ENCODE results near the gene TMEM94. TPM values are rescaled to one million over a fixed set of nuclear protein-coding genes. Genes with fewer than 3 reads are reported as not detected.
"Not testable (repeated sequence)": the region's sequence is repeated elsewhere in the genome, so short reads cannot be mapped to it uniquely, and the experiment has no call there.

Gene TMEM94
- total RNA-seq, 1 donor from 2014 or later: 72.9 TPM

GRCh38 chr17:75442168-75443103, 14.0 kb upstream of the TMEM94 start:
- intact Hi-C loops (cut with micrococcal nuclease): no loop called here

- intact Hi-C loops (cut with micrococcal nuclease): no loop called here
Observed at GRCh38 chr17:75445296-75445695, 11.1 kb upstream of the TMEM94 start.

GRCh38 chr17:75445896-75446295, 10.5 kb upstream of the TMEM94 start:
- intact Hi-C loops (cut with micrococcal nuclease): not testable (repeated sequence)

- intact Hi-C loops (cut with micrococcal nuclease): no loop called here
Observed at GRCh38 chr17:75447951-75448856, 8.2 kb upstream of the TMEM94 start.

GRCh38 chr17:75450270-75450669, 6.2 kb upstream of the TMEM94 start:
- intact Hi-C loops (cut with micrococcal nuclease): no loop called here

- intact Hi-C loops (cut with micrococcal nuclease): loop anchor here (2.0 kb wide), 1 partner anchor 49 kb away; the partner anchor contains the start of gene GRB2
Observed at GRCh38 chr17:75454193-75454592, 2.2 kb upstream of the TMEM94 start.

GRCh38 chr17:75454672-75455071, 1.8 kb upstream of the TMEM94 start:
- intact Hi-C loops (cut with micrococcal nuclease): loop anchor here (2.0 kb wide), 1 partner anchor 50 kb away; the partner anchor contains the start of gene GRB2

GRCh38 chr17:75456039-75456416, 407 bp upstream of the TMEM94 start:
- intact Hi-C loops (cut with micrococcal nuclease): loop anchor here (1.0 to 2.0 kb wide), 2 partner anchors 19 to 167 kb away; partner anchors contain the start of gene SLC25A19

- intact Hi-C loops (cut with micrococcal nuclease): loop anchor here (2.0 kb wide), 1 partner anchor 20 kb away; no protein-coding TSS in a partner anchor
Observed at GRCh38 chr17:75457047-75457654, 716 bp downstream of the TMEM94 start.

GRCh38 chr17:75459246-75459589, 2.8 kb downstream of the TMEM94 start:
- intact Hi-C loops (cut with micrococcal nuclease): no loop called here

- intact Hi-C loops (cut with micrococcal nuclease): no loop called here
Observed at GRCh38 chr17:75459590-75460267, 3.3 kb downstream of the TMEM94 start.

GRCh38 chr17:75460295-75460694, 3.9 kb downstream of the TMEM94 start:
- intact Hi-C loops (cut with micrococcal nuclease): no loop called here

- intact Hi-C loops (cut with micrococcal nuclease): no loop called here
Observed at GRCh38 chr17:75463603-75464002, 7.2 kb downstream of the TMEM94 start.

GRCh38 chr17:75465039-75465438, 8.6 kb downstream of the TMEM94 start:
- intact Hi-C loops (cut with micrococcal nuclease): no loop called here

- intact Hi-C loops (cut with micrococcal nuclease): no loop called here
Observed at GRCh38 chr17:75468291-75468754, 11.9 kb downstream of the TMEM94 start.

GRCh38 chr17:75468779-75469373, 12.4 kb downstream of the TMEM94 start:
- intact Hi-C loops (cut with micrococcal nuclease): no loop called here

GRCh38 chr17:75471207-75471606, 14.8 kb downstream of the TMEM94 start:
- intact Hi-C loops (cut with micrococcal nuclease): no loop called here

GRCh38 chr17:75472119-75472518, 15.7 kb downstream of the TMEM94 start:
- intact Hi-C loops (cut with micrococcal nuclease): no loop called here

- intact Hi-C loops (cut with micrococcal nuclease): no loop called here
Observed at GRCh38 chr17:75473246-75473645, 16.8 kb downstream of the TMEM94 start.

GRCh38 chr17:75474736-75475135, 18.3 kb downstream of the TMEM94 start:
- intact Hi-C loops (cut with micrococcal nuclease): no loop called here
